Nasal cavity respiratory epithelium epithelial cell of viscerocranial mucosa (primary cell): ENCODE data around the gene DSG3. TPM values are rescaled to one million over a fixed set of nuclear protein-coding genes. Genes with fewer than 3 reads are reported as not detected.

ENCODE experiments used
- total RNA-seq: library from RNA; depleted of rRNA; stranded (reverse); fragments of >200 nt; gene quantifications from 2 replicates; pipeline ENCODE4 v1.2.3, GENCODE V29; 2014

DSG3 gene
- 612 and 765 TPM in 2 replicates for total RNA-seq

GRCh38 chr18:31447530-31448191, at the start of gene DSG3:
TSS of gene DSG3 (plus strand) at chr18:31447741. CDS start at chr18:31447878, 137 bp downstream.

GRCh38 chr18:31497836-31498573, 50.5 kb downstream of the DSG3 start, which contains the start of gene DSG2:
TSS of gene DSG2 (plus strand) at chr18:31498177. CDS start at chr18:31498252, 75 bp downstream.

Other genes starting within 250 kb of the DSG3 start
- gene DSG1, start 129.6 kb upstream of the DSG3 start, total RNA-seq: 0.07 and 4.4 TPM in 2 replicates
- gene DSG4, start 71.0 kb upstream of the DSG3 start, total RNA-seq: under 0.01 TPM in 1 of 2 replicates, not detected in the other
- 103 and 557 TPM in 2 replicates for gene DSG2, start 50.4 kb downstream of the DSG3 start, total RNA-seq
- not detected in 2 replicates for gene TTR, start 144.1 kb downstream of the DSG3 start, total RNA-seq
- gene B4GALT6, start 236.8 kb downstream of the DSG3 start, total RNA-seq: 3.8 and 5.6 TPM in 2 replicates